HG03095 (cell line): ENCODE results near the gene MAN1C1.

ENCODE experiments used
- ATAC-seq: cut with Tn5 transposase; IDR thresholded peaks from one replicate; pipeline ENCODE4 v1.9.1; 2021; ENCODE audit warnings: moderate library complexity; ENCODE audit not compliant: unreplicated experiment

The MAN1C1 gene

GRCh38 chr1:25774206-25774803 lies 157.7 kb downstream of the MAN1C1 start:
- ATAC-seq, result no peak

GRCh38 chr1:25774921-25775771 lies 158.6 kb downstream of the MAN1C1 start:
- ATAC-seq, result no peak

GRCh38 chr1:25779388-25779787 lies 162.8 kb downstream of the MAN1C1 start:
- ATAC-seq, result no peak

- no peak for ATAC-seq
Measured at GRCh38 chr1:25779894-25780293, 163.3 kb downstream of the MAN1C1 start.

GRCh38 chr1:25780318-25781129 lies 163.9 kb downstream of the MAN1C1 start:
- no peak for ATAC-seq

- ATAC-seq, result no peak
Measured at GRCh38 chr1:25781130-25781433, 164.5 kb downstream of the MAN1C1 start.

GRCh38 chr1:25782608-25783201 lies 166.1 kb downstream of the MAN1C1 start:
- no peak for ATAC-seq

- no peak for ATAC-seq
Measured at GRCh38 chr1:25784575-25785051, 168.0 kb downstream of the MAN1C1 start.

GRCh38 chr1:25785333-25786067 lies 168.9 kb downstream of the MAN1C1 start:
- no peak for ATAC-seq

GRCh38 chr1:25786887-25787759 lies 170.5 kb downstream of the MAN1C1 start:
- ATAC-seq, result no peak

GRCh38 chr1:25787760-25788166 lies 171.2 kb downstream of the MAN1C1 start:
- ATAC-seq, result no peak

- no peak for ATAC-seq
Measured at GRCh38 chr1:25790472-25790871, 173.9 kb downstream of the MAN1C1 start.

GRCh38 chr1:25792115-25792514 lies 175.5 kb downstream of the MAN1C1 start:
- no peak for ATAC-seq

- ATAC-seq, result no peak
Measured at GRCh38 chr1:25793585-25794170, 177.1 kb downstream of the MAN1C1 start.

GRCh38 chr1:25794325-25794724 lies 177.7 kb downstream of the MAN1C1 start:
- ATAC-seq, result no peak

GRCh38 chr1:25795211-25795610 lies 178.6 kb downstream of the MAN1C1 start:
- no peak for ATAC-seq

- ATAC-seq, result no peak
Measured at GRCh38 chr1:25795946-25796810, 179.6 kb downstream of the MAN1C1 start.

- no peak for ATAC-seq
Measured at GRCh38 chr1:25796811-25797458, 180.3 kb downstream of the MAN1C1 start.
